ENCODE measurements around the gene ZNF77. TPM values are rescaled to one million over a fixed set of nuclear protein-coding genes. Genes with fewer than 3 reads are reported as not detected.
"Not testable (repeated sequence)": the region's sequence is repeated elsewhere in the genome, so short reads cannot be mapped to it uniquely, and the experiment has no call there.

Gene ZNF77
- total RNA-seq, 2 experiments from 2014 or later, result 4.1 to 4.9 TPM

DNA sequence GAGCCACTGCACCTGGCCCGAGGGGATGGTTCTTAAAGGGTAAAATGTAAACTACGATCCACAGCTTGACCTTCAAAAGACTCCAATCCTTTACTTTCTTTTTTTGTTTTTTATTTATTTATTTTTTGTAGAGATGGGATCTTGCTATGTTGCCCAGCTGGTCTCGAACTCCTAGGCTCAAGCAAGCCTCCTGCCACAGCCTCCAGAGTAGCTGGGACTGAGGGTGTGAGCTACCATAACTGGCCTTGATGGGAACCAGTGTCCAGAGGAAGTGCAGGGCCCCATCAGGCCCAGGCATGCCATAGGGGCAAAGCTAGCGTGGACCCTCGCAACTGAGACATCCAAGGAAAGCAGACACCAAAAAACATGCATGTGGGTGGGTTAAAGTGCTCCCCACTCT is 18.4 kb upstream of the ZNF77 start:
- H3K27me3 Mint-ChIP-seq, result no peaks in the 10 kb centered on the region
- H3K4me3 Mint-ChIP-seq, result no peak overlapping the region
- H3K4me1 Mint-ChIP-seq, result peaks cover 5% of the 10 kb centered on the region
- DNase-seq, result no peak
- H3K27ac Mint-ChIP-seq, result no peak overlapping the region
- no peak for ATAC-seq
- H3K36me3 Mint-ChIP-seq, result no peaks in the 10 kb centered on the region
- H3K9me3 Mint-ChIP-seq (ENCODE audit: low read depth), result no peaks in the 10 kb centered on the region
- CTCF ChIA-PET, result interaction anchor here (0.7 to 4.8 kb wide), 16 partner anchors 8 to 508 kb away, joined by 3 to 68 read pairs (median 5); partner anchors contain the start of gene TLE6

DNA sequence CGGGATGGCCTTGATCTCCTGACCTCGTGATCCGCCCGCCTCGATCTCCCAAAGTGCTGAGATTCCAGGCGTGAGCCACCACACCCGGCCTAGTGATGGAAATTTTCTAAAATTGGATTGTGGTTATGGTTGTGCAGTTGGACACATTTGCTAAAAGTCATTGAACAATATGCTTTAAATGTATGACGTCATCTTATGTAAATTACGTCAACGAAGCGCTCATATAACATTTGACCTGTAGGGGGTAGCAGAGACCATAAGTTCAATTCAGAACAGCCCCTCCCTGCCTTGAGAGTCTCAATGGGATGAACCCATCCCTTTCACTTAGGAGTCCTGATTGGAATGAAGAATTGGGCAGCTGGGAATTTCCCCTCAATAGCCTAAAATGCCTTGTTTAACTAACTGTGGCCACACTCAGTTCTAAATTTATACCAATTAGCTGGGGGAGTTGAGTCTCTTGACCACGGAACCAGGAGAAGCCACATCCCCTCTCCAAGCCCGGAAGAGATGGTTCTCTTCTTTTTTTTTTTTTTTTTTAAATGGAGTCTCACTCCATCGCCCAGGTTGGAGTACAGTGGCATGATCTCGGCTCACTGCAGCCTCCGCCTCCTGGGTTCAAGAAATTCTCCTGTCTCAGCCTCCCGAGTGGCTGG is 17.4 kb upstream of the ZNF77 start:
- CTCF ChIA-PET, result interaction anchor here (0.6 to 4.8 kb wide), 23 partner anchors 9 to 509 kb away, joined by 3 to 68 read pairs (median 5); partner anchors contain the start of gene TLE6

DNA sequence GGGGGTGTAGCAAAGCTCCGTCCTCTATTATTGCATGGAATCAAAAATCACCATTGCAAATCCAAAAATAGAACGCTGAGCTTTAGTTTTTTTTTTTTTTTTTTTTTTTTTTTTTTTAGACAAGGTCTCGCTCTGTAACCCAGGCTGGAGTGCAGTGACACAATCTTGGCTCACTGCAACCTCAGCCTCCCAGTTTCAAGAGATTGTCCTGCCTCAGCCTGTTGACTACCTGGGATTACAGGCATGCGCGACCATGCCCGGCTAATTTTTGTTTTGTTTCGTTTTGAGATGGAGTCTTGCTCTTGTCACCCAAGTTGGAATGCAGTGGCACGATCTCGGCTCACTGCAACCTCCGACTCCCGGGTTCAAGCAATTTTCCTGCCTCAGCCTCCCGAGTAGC is 15.3 kb upstream of the ZNF77 start:
- no peaks in the 10 kb centered on the region for H3K36me3 Mint-ChIP-seq

More for the DNA sequence above, 17.4 kb upstream of the ZNF77 start:
- Mint-ChIP-seq H3K27me3 (peaks cover 3% of the 10 kb centered on the region), H3K36me3 (no peaks in the 10 kb centered on the region), H3K4me1 (peaks cover 5% of the 10 kb centered on the region), H3K27ac (no peak overlapping the region), H3K4me3 (no peak overlapping the region), H3K9me3 (ENCODE audit: low read depth) (no peaks in the 10 kb centered on the region)
- ATAC-seq (peak; percentile 75), DNase-seq (peak; percentile 51)

DNA sequence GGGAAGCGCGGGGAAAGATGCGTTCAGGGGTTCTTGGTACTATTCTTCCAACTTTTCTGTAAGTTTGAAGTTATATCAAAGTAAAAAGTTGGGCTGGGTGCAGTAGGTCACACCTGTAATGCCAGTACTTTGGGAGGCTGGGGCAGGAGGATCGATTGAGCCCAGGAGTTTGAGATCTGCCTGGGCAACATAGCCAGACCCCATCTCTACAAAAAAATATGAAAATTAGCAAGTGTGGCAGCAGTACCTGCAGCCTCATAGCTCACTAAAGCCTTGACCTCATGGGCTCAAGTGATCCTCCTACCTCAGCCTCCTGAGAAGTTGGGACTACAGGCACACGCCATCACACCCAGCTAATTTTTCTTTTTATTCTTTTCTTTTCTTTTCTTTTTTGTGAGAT is 12.4 kb upstream of the ZNF77 start:
- H3K4me3 Mint-ChIP-seq, result no peak overlapping the region
- peaks cover 8% of the 10 kb centered on the region for H3K4me1 Mint-ChIP-seq
- no peaks in the 10 kb centered on the region for H3K9me3 Mint-ChIP-seq (ENCODE audit: low read depth)
- no peak overlapping the region for H3K27ac Mint-ChIP-seq
- ATAC-seq, result no peak
- CTCF ChIA-PET, result interaction anchor here (1.2 to 4.1 kb wide), 7 partner anchors 20 to 207 kb away, joined by 3 to 34 read pairs (median 4); partner anchors contain the start of gene TLE6
- DNase-seq, result no peak
- peaks cover 3% of the 10 kb centered on the region for H3K27me3 Mint-ChIP-seq
- no peaks in the 10 kb centered on the region for H3K36me3 Mint-ChIP-seq

More for the DNA sequence above, 15.3 kb upstream of the ZNF77 start:
- H3K9me3 Mint-ChIP-seq (ENCODE audit: low read depth), result no peaks in the 10 kb centered on the region
- H3K27ac Mint-ChIP-seq, result no peak overlapping the region
- no peak for ATAC-seq
- H3K4me1 Mint-ChIP-seq, result peaks cover 5% of the 10 kb centered on the region
- H3K4me3 Mint-ChIP-seq, result no peak overlapping the region
- no peak for DNase-seq
- CTCF ChIA-PET, result interaction anchor here (0.6 to 4.8 kb wide), 7 partner anchors 8 to 273 kb away, joined by 3 to 68 read pairs (median 6); no protein-coding TSS in a partner anchor
- H3K27me3 Mint-ChIP-seq, result peaks cover 3% of the 10 kb centered on the region

DNA sequence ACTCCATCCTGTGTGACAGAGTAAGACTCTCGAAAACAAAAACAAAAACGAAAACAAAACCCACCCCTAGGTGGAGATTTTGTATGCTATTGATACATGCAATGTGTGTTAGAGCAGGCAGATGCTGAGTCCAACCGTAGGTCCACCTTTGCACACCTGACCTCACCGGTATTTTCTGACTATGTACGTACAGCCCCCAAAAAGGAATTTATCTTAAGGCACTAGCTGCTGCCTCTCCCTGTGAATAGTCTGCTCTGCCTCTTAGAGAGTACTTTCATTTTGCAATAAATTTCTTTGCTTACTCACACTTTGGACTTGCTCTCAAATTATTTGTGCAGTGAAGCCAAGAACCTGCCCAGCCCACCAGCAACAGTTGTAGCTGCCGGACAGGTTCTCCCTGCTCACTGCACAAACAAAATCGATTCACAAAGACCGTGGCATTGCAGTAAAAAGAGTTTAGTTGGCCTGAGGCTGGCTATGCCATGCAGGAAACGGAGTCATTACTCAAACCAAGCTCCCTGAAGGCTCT is 8.2 kb upstream of the ZNF77 start:
- H3K4me1 Mint-ChIP-seq, result peaks cover 29% of the 10 kb centered on the region
- peak overlapping the region; percentile 34 for H3K27ac Mint-ChIP-seq
- ATAC-seq, result no peak
- H3K9me3 Mint-ChIP-seq (ENCODE audit: low read depth), result no peaks in the 10 kb centered on the region
- no peak for DNase-seq
- peaks cover 4% of the 10 kb centered on the region for H3K36me3 Mint-ChIP-seq
- H3K27me3 Mint-ChIP-seq, result peaks cover 3% of the 10 kb centered on the region
- H3K4me3 Mint-ChIP-seq, result no peak overlapping the region
- CTCF ChIA-PET, result interaction anchor here (0.6 to 6.2 kb wide), 9 partner anchors 9 to 338 kb away, joined by 4 to 83 read pairs (median 8); partner anchors contain the start of gene TLE6

DNA sequence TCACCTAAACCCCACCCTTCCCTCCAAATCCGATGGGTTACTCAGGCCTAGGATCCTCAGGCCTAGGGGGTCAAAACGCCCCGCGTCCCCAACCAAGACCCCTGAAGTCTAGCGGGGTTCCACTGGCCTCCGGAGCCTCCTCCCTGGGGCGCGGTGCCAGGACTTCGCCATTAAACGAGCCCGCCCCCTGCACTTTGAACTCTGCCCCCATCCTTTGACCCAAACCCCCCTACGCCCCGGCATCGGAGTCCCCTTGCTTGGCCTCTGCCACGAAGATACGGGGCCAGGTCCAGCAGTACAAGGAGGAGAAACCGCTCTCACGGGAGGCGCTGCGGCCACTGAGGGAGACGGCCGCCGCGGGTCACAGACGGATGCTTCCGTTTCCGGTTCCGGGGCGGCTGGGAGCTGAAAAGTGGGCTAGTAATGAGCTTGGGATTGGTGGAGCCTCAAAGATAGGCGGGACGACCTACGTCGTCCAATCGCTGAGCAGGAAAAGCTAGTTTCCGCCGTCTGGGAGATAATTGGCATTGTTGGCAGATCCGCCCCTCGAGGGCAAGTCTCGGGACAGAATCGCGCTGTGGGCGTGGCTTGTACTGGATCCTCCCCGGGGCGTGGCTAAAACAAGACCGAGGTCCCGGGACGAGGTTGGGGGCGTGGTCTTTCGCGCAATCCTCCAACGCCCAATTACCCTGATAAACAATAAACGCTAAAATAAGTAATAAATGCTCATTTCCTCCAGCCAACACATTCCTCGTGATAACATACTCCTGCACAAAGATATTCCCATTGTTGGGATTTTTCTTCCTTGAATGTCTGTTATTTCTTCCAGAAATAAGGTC is 5.7 kb upstream of the ZNF77 start:
- peak overlapping the region; percentile 94 for H3K4me3 Mint-ChIP-seq
- peaks cover 12% of the 10 kb centered on the region for H3K36me3 Mint-ChIP-seq
- CTCF ChIA-PET, result interaction anchor here (0.6 to 6.2 kb wide), 54 partner anchors 8 to 1316 kb away, joined by 3 to 83 read pairs (median 4); partner anchors contain the start of genes GNA11, MRPL54, SGTA and SLC39A3
- no peaks in the 10 kb centered on the region for H3K27me3 Mint-ChIP-seq
- H3K4me1 Mint-ChIP-seq, result peaks cover 38% of the 10 kb centered on the region
- peak; percentile 100 for DNase-seq
- peak; percentile 98 for ATAC-seq
- H3K9me3 Mint-ChIP-seq (ENCODE audit: low read depth), result no peaks in the 10 kb centered on the region
- H3K27ac Mint-ChIP-seq, result peak overlapping the region; percentile 97

DNA sequence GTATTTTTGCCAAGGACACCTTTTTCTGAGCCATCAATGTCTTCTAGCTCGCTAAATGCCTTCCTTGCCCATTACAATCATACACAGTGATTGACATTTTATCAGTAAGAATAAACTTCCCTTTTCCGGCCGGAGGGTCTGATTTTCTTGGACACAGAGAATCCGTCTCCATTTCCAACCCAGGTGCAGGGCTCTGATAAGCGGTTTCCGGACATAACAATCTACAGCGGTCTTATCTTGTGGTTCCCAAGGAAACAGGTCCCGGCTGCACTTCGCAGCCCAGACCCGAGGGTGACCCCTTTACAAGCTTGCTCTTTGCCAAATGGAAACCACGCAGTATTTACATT is 5.1 kb upstream of the ZNF77 start:
- H3K36me3 Mint-ChIP-seq, result peaks cover 12% of the 10 kb centered on the region
- ATAC-seq (no peak), DNase-seq (no peak)
- peak overlapping the region; percentile 94 for H3K4me3 Mint-ChIP-seq
- H3K27me3 Mint-ChIP-seq, result no peaks in the 10 kb centered on the region
- CTCF ChIA-PET, result interaction anchor here (0.7 to 6.2 kb wide), 38 partner anchors 8 to 1317 kb away, joined by 3 to 83 read pairs (median 5); partner anchors contain the start of genes GNA11, SGTA, TLE6 and ZNF554
- peaks cover 43% of the 10 kb centered on the region for H3K4me1 Mint-ChIP-seq
- H3K27ac Mint-ChIP-seq, result peak overlapping the region; percentile 97
- no peaks in the 10 kb centered on the region for H3K9me3 Mint-ChIP-seq (ENCODE audit: low read depth)

DNA sequence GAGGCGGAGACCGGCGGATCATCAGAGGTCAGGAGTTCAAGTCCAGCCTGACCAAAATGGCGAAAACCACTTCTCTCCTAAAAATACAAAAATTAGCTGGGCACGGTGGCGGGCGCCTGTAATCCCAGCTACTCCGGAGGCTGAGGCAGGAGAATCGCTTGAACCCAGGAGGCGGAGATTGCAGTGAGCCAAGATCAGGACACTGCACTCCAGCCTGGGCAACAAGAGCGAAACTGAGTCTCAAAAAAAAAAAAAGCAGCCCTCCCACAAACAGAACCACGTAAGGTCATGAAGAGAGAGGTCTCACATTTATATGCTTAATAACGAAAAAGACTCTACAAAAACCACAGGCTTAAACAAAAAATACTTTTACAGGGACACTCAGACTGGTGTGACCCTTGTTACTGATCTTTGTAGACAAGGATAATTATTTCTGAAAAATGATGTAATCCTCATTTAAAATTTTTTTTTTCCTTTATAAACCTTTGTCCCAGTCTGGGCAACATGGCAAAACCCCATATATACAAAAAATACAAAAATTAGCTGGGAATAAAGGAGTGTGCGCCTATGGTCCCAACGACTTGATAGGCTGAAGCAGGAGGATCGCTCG is 909 bp upstream of the ZNF77 start:
- H3K4me1 Mint-ChIP-seq, result peaks cover 42% of the 10 kb centered on the region

DNA sequence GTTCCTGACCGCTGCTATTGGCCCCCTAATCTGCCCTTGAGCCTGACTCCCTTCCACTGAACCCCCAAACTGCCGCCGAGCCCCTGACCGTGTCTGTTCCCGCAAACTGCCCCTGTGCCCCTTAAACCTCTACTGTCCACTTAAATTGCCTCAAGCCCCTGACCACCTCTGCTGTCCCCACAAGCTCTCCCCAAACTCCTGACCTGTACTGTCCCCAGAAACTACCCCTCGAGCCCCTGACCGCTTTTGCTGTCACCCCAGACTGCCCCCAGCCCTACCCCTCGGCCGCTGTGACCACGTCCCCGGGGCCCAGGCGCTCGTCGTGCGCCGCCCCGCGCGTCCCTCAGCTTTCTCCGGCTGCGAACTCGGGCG is 382 bp downstream of the ZNF77 start:
- CTCF ChIA-PET, result interaction anchor here (0.5 to 1.5 kb wide), 4 partner anchors 27 to 307 kb away, joined by 3 to 4 read pairs (median 3); no protein-coding TSS in a partner anchor
- H3K9me3 Mint-ChIP-seq (ENCODE audit: low read depth), result no peaks in the 10 kb centered on the region

More for the DNA sequence above, 909 bp upstream of the ZNF77 start:
- H3K9me3 Mint-ChIP-seq (ENCODE audit: low read depth), result no peaks in the 10 kb centered on the region
- peak overlapping the region; percentile 98 for H3K27ac Mint-ChIP-seq
- H3K27me3 Mint-ChIP-seq, result no peaks in the 10 kb centered on the region
- peaks cover 15% of the 10 kb centered on the region for H3K36me3 Mint-ChIP-seq
- peak overlapping the region; percentile 94 for H3K4me3 Mint-ChIP-seq
- DNase-seq (no peak), ATAC-seq (no peak)
- CTCF ChIA-PET, result interaction anchor here (0.9 to 1.2 kb wide), 2 partner anchors 58 to 158 kb away, joined by 4 read pairs; no protein-coding TSS in a partner anchor

DNA sequence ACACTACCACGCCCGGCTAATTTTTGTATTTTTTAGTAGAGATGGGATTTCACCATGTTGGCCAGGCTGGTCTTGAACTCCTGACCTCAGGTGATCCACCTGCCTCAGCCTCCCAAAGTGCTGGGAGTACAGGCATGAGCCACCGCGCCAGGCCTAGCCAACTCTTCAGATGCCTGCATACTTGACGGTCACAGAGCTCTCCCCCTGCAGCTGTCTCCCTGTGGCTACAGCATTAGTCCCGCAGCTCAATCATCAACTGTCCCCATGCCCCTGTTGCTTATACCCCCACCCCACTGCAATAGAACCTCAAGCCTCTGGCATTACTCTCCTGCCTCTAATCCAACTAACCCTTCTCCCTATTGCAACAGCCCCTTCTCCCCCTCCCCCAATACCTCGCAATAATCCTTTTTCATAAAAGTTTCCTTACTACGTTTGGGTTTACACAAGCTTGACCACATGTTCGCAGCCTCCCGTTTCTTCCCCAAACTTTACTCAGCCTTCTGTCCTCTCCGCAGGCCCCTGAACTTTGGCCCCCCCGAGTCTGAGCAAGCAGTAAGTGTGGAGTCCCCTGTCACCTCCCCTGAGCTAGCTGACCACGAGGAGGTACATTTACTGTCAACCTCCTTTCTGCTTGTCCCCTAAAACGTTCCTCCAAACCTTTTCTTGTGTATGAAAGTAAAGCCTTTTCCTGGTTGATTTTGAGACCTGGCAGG is 1.7 kb downstream of the ZNF77 start:
- H3K27ac Mint-ChIP-seq, result no peak overlapping the region
- peaks cover 22% of the 10 kb centered on the region for H3K36me3 Mint-ChIP-seq
- peaks cover under 1% of the 10 kb centered on the region for H3K9me3 Mint-ChIP-seq (ENCODE audit: low read depth)
- CTCF ChIA-PET, result interaction anchor here (1.2 to 1.5 kb wide), 2 partner anchors 7 to 56 kb away, joined by 4 read pairs; no protein-coding TSS in a partner anchor
- no peak for ATAC-seq
- H3K27me3 Mint-ChIP-seq, result no peaks in the 10 kb centered on the region
- no peak for DNase-seq
- H3K4me3 Mint-ChIP-seq, result peak overlapping the region; percentile 28
- peaks cover 26% of the 10 kb centered on the region for H3K4me1 Mint-ChIP-seq

More for the DNA sequence above, 382 bp downstream of the ZNF77 start:
- H3K27me3 Mint-ChIP-seq, result no peaks in the 10 kb centered on the region
- H3K36me3 Mint-ChIP-seq, result peaks cover 18% of the 10 kb centered on the region
- ATAC-seq (no peak), DNase-seq (no peak)
- peaks cover 33% of the 10 kb centered on the region for H3K4me1 Mint-ChIP-seq
- peak overlapping the region; percentile 94 for H3K4me3 Mint-ChIP-seq
- H3K27ac Mint-ChIP-seq, result peak overlapping the region; percentile 77

DNA sequence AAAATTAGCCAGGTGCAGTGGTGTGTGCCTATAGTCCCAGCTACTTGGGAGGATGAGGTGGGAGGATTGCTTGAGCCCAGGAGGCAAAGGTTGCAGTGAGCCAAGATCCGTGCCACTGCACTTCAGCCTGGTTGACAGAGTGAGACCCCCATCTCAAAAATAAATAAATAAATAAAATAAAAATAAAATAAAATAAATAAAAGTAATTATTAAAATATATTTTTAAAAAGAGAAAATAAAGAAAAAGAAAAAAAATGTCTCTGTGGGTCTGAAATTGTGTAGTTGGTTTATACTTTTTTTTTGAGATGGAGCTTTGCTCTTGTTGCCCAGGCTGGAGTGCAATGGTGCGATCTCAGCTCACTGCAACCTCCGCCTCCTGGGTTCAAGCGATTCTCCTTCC is 8.9 kb downstream of the ZNF77 start:
- ATAC-seq, H3K27ac Mint-ChIP-seq, H3K27me3 Mint-ChIP-seq, DNase-seq, H3K4me1 Mint-ChIP-seq, CTCF ChIA-PET, H3K4me3 Mint-ChIP-seq: not testable (repeated sequence)
- peaks cover 65% of the 10 kb centered on the region for H3K36me3 Mint-ChIP-seq
- H3K9me3 Mint-ChIP-seq (ENCODE audit: low read depth), result peaks cover 30% of the 10 kb centered on the region

DNA sequence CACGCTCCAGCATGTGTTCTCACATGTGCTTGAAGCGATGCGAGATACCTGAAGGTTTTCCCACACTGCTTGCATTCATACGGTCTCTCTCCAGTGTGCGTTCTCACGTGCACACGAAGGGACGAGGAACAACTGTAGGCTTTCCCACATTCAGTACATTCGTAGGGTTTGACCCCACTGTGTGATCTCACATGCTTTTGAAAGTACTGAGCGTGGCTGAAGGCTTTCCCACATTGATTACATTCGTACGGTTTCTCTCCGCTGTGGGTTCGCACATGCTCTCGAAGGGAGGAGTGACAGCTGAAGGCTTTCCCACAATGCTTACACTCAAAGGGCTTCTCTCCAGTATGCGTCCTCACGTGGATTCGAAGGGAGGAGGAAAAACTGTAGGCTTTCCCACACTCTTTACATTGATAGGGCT is 11.3 kb downstream of the ZNF77 start:
- ATAC-seq (no peak), DNase-seq (no peak)
- Mint-ChIP-seq H3K36me3 (peaks cover 62% of the 10 kb centered on the region), H3K27ac (no peak overlapping the region), H3K9me3 (ENCODE audit: low read depth) (peaks cover 34% of the 10 kb centered on the region), H3K4me1 (no peaks in the 10 kb centered on the region), H3K27me3 (no peaks in the 10 kb centered on the region), H3K4me3 (no peak overlapping the region)
- CTCF ChIA-PET, result interaction anchor here (0.7 kb wide), 1 partner anchor 21 kb away, joined by 3 read pairs; no protein-coding TSS in a partner anchor

All from activated CD8-positive, alpha-beta memory T cell treated with anti-CD3 and anti-CD28 coated beads, Interleukin-2, amount 10 ng/mL, durations not matched to agents 7 days and 5 days (primary cell).